SK-N-MC (cell line): ENCODE results near the gene PDCD1.

Source experiments
- DNase-seq: peaks from one replicate; pipeline ENCODE4 v3.0.0-alpha.2; 2011; ENCODE audit warnings: low read depth, low spot score
- H3K27ac ChIP-seq: fragments of 200-600 bp; sonication (generic); 2 replicates; pipeline ENCODE4 v1.5.1; 2016; ENCODE audit warnings: mixed run types
- H3K36me3 ChIP-seq: fragments of 200-600 bp; sonication (generic); 2 replicates; pipeline ENCODE4 v1.6.1; 2017; ENCODE audit warnings: antibody characterized with exemption, low read length, mixed read lengths; ENCODE audit not compliant: insufficient read depth
- H3K4me3 ChIP-seq: fragments of 200-600 bp; sonication (generic); 2 replicates; pipeline ENCODE4 v1.5.1; 2016
- H3K9ac ChIP-seq: fragments of 200-600 bp; sonication (generic); 2 replicates; pipeline ENCODE4 v1.8.0; 2017; ENCODE audit warnings: mixed run types, mixed read lengths; ENCODE audit not compliant: insufficient read length
- H3K9me3 ChIP-seq: fragments of 200-600 bp; sonication (generic); 2 replicates; pipeline ENCODE4 v1.6.1; 2017; ENCODE audit warnings: low read depth, mild to moderate bottlenecking, antibody characterized with exemption, low read length, moderate library complexity, mixed read lengths
- EZH2 ChIP-seq: fragments of 200-600 bp; sonication (generic); IDR thresholded peaks from one replicate; pipeline ENCODE4 v1.6.1; 2017; ENCODE audit warnings: antibody characterized with exemption
- FOXP2 ChIP-seq: optimal IDR thresholded peaks from 2 replicates; pipeline ENCODE3; 2011; ENCODE audit warnings: mild to moderate bottlenecking, moderate library complexity; ENCODE audit not compliant: insufficient read depth; ENCODE audit errors: extremely low read length, control extremely low read depth
- POLR2AphosphoS5 ChIP-seq: IDR thresholded peaks from 2 replicates; pipeline ENCODE4 v1.6.1; 2012; ENCODE audit warnings: mild to moderate bottlenecking, low read depth, low read length, borderline replicate concordance

PDCD1 gene

DNA sequence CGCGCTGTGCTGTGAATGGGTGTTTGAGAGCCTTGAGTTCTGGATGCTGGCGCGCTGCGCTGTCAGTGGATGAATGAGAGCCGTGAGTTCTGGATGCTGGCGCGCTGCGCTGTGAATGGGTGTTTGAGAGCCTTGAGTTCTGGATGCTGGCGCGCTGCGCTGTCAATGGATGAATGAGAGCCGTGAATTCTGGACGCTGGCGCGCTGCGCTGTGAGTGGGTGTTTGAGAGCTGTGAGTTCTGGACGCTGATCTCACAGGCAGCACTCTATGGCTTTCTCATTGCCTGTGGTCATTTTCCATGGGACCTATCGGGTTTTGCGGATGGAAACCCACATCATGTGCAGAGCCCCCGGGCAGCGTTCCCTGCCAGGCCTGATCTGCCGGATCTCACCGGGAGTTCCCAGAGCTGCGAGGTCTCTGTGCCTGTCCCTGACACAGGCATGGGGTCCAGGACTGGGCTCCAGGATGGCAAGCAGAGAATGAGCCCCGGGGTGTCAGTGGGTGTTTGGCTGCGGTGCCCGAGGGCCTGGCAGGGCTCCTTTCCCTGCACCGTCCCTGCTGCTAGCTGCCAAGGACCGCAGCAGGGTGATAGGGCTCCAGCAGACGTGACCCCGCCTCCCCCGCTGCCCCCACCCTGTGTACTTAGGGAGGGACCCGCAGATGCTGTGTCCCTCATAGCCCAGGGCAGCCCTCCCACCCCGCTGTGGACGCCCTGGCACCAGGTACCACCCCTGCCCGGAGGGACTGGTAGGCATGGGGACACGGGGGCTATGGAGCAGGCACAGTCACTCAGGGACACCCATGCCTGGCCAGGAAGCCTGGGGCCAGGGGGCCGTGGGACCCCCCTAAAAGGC lies 9.7 kb downstream of the PDCD1 start:
- no peaks in the 10 kb centered on the region for H3K9me3 ChIP-seq
- H3K4me3 ChIP-seq: no peak overlapping the region
- H3K27ac ChIP-seq: no peak overlapping the region
- no peaks in the 10 kb centered on the region for H3K36me3 ChIP-seq
- DNase-seq: no peak
- TF ChIP-seq POLR2AphosphoS5 (no peak), EZH2 (no peak), FOXP2 (no peak)
- no peak overlapping the region for H3K9ac ChIP-seq

DNA sequence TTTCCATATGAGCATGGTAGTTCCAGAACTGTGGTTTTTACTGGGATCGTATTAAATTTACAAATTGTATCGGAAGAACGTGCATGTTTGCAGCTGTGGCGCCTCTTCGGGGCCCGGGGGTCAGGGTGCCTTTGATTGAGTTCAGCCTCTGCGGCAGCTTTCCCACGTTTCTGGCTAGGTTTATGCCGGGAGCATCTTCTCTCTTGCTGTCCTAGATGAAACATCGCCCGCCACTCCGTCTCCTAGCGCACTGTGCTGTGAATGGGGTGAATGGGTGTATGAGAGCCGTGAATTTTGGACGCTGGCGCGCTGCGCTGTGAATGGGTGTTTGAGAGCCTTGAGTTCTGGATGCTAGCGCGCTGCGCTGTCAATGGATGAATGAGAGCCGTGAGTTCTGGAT lies 12.3 kb downstream of the PDCD1 start:
- no peaks in the 10 kb centered on the region for H3K9me3 ChIP-seq
- H3K36me3 ChIP-seq: no peaks in the 10 kb centered on the region
- H3K27ac ChIP-seq: no peak overlapping the region
- H3K4me3 ChIP-seq: no peak overlapping the region
- TF ChIP-seq FOXP2 (no peak), EZH2 (no peak), POLR2AphosphoS5 (no peak)
- DNase-seq: no peak
- no peak overlapping the region for H3K9ac ChIP-seq

DNA sequence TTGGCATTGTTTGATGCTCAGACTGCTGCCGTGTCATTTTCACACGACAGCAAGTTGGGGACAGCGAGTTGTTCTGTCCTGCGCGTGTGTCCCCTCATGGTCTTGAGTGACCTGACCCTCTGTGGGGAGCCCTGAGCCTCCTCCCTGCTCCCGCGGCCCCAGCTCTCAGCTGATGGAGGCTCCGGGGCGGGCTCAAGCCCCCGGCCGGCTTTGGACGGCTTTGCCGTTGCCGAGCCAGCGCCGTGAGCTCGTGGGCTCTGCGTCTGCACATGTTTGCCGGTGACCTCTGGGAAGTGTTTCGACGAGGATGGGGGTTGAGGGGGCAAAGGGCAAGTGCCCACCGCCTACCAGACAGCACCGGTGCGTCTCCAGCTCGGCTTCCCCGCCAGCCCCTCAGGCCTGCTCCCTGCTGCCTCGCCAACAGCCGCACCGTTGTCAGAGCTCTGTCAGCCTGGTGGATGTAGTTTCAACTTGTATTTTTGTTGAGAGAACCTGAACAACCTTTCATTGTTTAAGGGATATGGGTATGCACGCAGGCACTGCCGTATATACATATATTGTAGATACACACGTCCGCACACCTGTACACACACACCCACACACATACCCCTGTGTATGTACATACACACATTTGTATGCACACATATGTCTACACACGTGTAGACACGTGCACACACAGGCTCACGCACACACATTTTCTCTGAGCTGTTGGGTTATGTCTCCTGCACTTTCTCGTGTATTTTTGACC lies 13.7 kb downstream of the PDCD1 start:
- Histone ChIP-seq H3K36me3 (no peaks in the 10 kb centered on the region), H3K4me3 (no peak overlapping the region), H3K27ac (no peak overlapping the region), H3K9ac (no peak overlapping the region), H3K9me3 (no peaks in the 10 kb centered on the region)
- DNase-seq: no peak
- TF ChIP-seq EZH2: no peak
- no peak for TF ChIP-seq FOXP2
- no peak for TF ChIP-seq POLR2AphosphoS5

DNA sequence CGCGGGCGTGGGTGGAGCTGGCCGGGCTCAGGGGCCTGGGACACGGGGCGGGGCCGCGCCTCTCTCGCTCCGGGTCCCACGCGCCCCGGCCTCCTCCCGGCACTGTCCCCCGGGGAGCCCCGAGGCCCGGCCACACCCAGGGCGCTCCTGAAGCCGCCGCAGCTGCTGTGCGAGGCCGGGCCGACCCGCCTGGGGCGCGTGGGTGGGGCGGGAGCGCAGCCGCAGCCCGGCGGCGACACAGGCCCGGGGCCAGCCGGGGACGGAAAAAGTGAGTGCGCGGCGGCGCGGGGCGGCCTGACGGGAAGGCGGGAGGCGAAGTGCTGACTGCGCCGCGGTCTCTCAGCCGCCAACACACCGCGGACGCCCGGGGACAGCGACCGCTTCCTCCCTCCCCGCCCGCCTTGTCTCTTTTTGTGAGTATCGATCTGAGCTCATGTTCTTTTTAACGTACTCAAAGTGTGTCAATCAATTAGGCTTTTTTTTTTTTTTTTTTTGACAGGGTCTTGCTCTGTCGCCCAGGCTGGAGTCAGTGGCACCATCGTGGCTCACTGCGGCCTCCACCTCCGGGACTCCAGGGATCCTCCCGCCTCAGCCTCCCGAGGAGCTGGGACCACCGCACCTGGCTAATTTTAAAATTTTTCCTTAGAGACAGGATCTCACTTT lies 14.5 kb downstream of the PDCD1 start:
- DNase-seq: no peak
- Histone ChIP-seq H3K9ac (no peak overlapping the region), H3K27ac (no peak overlapping the region), H3K9me3 (no peaks in the 10 kb centered on the region), H3K4me3 (no peak overlapping the region), H3K36me3 (no peaks in the 10 kb centered on the region)
- TF ChIP-seq FOXP2: no peak
- no peak for TF ChIP-seq EZH2
- no peak for TF ChIP-seq POLR2AphosphoS5

DNA sequence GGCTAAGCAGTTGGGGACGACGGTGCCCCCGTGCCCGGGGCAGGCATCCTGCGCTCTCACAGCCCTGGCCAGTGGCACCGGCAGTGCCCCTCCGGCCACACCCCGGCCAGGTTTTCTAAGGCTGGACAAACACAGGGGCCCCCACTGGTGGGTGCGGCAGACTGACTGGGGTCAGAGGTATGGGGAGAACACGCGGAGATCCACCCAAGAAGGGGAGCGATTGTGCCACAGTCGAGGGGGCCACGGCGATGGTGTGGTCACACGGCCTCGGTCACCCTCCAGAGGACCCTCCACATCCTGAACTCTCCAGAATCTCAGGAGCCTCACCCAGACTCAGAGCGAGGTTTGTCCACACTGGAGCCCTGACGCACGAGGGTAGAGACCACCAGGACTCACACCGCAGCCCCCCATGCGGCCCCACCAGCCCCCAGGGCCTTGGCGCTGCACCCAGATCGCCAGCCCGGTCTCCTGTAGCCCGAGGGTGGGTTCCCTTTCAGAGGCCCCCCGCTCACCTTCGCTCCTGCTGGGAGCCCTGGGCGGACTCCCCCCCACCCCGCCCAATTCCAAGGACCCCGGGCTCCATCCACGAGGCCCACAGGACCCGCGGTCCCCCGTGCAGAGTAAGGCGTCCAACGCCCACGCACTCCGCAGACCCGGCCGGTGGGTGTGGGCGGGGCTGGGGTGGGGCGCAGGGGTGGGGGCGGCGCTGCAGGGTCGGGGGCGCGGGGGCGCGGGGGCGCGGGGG lies 15.2 kb downstream of the PDCD1 start:
- no peaks in the 10 kb centered on the region for H3K36me3 ChIP-seq
- no peak overlapping the region for H3K4me3 ChIP-seq
- TF ChIP-seq EZH2 (no peak), POLR2AphosphoS5 (no peak), FOXP2 (no peak)
- DNase-seq: no peak
- no peak overlapping the region for H3K9ac ChIP-seq
- no peak overlapping the region for H3K27ac ChIP-seq
- H3K9me3 ChIP-seq: no peaks in the 10 kb centered on the region

DNA sequence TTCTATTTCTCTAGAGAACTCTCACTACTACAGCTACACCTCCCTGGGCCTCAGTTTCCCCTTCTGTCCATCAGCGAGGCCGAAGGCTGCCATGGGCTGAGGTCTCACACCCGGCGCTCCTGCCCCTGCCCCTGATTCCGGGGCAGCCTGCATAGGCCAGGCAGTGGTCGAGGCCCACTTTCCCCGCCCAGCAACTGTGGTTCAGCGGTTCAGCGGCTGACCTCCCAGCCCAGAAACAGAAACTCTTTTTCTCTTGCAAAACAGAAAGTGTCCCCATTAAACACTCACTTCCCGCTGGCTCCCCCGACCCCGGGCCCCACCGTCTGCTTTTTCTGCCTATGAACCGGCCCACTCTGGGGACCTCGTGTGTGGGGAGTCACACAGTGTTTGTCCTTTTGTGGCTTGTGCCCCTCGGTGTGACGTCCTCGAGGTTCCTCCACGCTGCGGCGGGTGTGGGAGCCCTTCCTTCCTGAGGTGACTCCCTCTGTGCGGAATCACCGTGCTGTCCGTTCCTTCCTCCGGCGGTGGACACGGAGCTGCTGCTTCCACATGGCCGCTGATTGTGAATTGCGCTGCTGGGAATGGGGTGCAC lies 16.0 kb downstream of the PDCD1 start:
- no peak for DNase-seq

DNA sequence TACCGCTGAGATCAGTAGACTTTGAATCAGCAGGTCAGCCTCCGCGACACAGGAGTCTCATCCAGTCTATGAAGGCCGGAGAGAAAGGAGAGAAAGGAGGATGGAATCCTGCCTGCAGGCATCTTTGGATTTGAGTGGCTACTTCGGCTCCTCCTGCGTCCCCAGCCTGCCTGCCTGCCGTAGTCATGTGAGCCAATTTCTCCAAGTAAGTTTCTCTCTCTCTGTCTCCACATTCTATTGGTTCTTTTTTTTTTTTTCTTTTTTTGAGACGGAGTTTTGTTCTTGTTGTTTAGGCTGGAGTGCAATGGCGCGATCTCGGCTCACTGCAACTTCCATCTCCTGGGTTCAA lies 16.7 kb downstream of the PDCD1 start:
- no peaks in the 10 kb centered on the region for H3K36me3 ChIP-seq
- no peaks in the 10 kb centered on the region for H3K9me3 ChIP-seq
- TF ChIP-seq FOXP2 (no peak), EZH2 (no peak), POLR2AphosphoS5 (no peak)
- no peak overlapping the region for H3K27ac ChIP-seq
- no peak for DNase-seq
- H3K4me3 ChIP-seq: no peak overlapping the region
- no peak overlapping the region for H3K9ac ChIP-seq

More for the DNA sequence above, 16.0 kb downstream of the PDCD1 start:
- TF ChIP-seq EZH2 (no peak), FOXP2 (no peak)
- no peak overlapping the region for H3K27ac ChIP-seq
- no peak overlapping the region for H3K9ac ChIP-seq
- H3K36me3 ChIP-seq: no peaks in the 10 kb centered on the region
- H3K4me3 ChIP-seq: no peak overlapping the region
- no peaks in the 10 kb centered on the region for H3K9me3 ChIP-seq
